ENCODE results near the gene HCN4. TPM values are rescaled to one million over a fixed set of nuclear protein-coding genes. Genes with fewer than 3 reads are reported as not detected.

The HCN4 gene
- total RNA-seq, 4 donors from 2014 or later, result 0.75 TPM; not detected in 3

DNA sequence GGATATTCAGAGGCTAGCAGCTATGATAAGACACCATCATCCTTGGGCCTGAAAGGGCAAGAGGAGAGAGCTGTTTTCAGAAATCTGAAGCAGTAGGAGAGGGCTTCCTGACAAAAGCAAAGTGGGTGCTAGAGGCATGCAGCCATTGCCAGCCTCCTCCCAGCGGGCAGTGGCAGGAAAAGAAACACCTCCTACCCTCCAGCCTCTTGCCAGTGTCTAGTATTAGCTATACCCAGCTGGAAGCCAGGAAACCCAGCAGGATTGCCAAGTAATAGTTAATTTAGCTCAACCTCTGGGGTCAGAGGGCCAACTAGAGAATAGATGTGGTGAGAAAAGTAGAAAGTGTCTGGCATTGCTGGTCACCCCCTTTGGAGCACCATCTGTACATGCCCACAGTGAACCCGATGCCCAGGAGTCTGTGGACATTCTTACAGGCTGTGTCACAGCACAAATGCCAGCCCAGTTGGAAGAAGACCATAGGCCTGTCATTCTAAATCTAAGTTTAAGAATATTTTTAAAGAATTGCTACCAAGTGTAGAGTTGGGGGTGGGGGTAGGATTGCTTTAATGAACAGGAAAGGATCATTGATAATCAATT lies 85.3 kb downstream of the HCN4 start:
- TF ChIP-seq, protein P1, sequence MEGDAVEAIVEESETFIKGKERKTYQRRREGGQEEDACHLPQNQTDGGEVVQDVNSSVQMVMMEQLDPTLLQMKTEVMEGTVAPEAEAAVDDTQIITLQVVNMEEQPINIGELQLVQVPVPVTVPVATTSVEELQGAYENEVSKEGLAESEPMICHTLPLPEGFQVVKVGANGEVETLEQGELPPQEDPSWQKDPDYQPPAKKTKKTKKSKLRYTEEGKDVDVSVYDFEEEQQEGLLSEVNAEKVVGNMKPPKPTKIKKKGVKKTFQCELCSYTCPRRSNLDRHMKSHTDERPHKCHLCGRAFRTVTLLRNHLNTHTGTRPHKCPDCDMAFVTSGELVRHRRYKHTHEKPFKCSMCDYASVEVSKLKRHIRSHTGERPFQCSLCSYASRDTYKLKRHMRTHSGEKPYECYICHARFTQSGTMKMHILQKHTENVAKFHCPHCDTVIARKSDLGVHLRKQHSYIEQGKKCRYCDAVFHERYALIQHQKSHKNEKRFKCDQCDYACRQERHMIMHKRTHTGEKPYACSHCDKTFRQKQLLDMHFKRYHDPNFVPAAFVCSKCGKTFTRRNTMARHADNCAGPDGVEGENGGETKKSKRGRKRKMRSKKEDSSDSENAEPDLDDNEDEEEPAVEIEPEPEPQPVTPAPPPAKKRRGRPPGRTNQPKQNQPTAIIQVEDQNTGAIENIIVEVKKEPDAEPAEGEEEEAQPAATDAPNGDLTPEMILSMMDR (IDR thresholded peaks at IDR 0.05; ENCODE audit: low read depth), result no peak

DNA sequence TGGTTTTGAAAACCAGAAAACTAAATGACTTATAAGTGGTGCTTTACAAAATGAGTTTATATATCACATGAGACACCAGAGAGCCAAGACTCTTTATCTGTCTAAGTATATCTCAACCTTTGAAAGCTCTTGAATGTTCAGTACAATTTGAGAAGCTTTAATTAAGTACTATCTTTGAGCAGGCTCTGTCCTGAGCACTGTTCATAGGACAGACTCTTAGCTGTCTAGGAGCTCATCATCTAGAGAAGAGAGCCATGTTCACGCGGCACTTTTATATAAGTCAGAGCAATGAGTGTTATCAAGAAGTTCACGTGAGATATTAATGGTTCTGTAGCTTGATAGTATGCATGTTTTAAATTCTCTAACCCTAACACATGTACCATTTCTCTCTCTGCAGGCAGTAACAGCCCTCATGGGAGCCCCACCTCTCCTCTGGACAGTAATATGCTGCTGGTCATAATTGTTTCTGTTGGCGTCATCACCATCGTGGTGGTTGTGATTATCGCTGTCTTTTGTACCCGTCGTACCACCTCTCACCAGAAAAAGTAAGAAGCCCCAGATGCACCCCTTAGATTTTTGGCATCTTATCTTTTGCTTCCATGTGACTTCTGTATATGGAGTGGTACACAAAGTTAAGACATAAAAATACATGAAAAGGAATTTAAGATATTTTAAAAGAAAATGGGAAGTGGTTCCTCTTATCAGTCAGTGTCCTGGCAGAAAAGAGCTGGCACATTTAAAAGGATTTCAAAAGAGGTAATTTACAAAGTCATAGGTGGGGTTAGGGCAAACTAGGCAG lies 86.0 kb downstream of the HCN4 start:
- TF ChIP-seq, protein P1 (IDR thresholded peaks at IDR 0.05; ENCODE audit: low read depth), result no peak

DNA sequence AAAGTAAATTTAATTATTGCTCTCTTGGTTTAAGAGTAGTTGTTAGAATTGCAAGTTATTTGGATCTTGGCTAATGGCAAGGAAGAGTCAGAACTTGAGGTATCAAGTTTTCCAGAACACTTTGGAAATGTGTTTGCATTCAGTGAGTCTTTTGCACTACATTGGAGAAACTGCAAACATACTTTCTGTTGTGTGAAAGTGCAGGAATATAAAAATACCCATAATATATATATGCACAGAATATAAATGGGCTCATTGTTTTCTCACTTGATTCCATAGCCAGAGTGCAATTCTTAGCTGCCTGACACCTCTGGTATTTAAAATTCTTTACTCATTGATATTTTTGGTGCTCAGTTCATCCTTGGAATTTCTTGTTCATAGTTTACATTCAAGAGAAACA lies 92.9 kb downstream of the HCN4 start:
- TF ChIP-seq, protein P1 (IDR thresholded peaks at IDR 0.05; ENCODE audit: low read depth), result no peak

DNA sequence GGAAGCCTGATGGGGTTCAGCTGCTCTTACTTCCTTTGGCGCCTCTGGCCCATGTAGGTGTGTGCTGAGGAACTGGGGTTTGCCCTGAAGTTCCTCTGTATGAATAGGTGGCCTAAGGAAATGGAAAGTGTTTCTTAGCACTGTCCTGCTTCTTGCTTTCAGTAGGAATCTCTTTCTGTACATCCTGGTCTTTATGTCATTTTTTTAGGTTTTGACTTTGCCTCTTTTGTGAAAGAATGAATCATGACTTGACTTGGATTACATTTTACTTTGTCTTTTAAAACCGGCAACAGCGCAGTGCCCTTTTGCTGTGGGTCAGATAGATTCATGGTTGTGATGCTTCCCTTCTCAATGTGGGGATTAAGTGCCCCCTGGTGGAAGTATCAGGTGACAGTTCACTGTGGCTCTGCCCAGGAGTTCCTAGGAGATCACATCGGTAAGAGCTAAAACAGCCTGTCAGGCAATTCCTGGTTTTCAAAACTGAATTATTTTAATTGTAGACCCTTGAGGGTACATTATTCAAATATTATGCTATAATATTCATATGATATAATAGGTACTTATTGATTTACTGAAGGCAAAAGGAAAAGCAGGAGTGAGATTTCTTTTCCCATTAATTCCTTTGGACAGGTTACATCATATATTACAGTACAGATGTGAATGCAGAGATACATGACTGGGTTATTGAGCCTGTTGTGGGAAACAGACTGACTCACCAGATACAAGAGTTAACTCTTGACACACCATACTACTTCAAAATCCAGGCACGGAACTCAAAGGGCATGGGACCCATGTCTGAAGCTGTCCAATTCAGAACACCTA lies 95.4 kb downstream of the HCN4 start:
- TF ChIP-seq, protein P1 (IDR thresholded peaks at IDR 0.05; ENCODE audit: low read depth), result no peak

DNA sequence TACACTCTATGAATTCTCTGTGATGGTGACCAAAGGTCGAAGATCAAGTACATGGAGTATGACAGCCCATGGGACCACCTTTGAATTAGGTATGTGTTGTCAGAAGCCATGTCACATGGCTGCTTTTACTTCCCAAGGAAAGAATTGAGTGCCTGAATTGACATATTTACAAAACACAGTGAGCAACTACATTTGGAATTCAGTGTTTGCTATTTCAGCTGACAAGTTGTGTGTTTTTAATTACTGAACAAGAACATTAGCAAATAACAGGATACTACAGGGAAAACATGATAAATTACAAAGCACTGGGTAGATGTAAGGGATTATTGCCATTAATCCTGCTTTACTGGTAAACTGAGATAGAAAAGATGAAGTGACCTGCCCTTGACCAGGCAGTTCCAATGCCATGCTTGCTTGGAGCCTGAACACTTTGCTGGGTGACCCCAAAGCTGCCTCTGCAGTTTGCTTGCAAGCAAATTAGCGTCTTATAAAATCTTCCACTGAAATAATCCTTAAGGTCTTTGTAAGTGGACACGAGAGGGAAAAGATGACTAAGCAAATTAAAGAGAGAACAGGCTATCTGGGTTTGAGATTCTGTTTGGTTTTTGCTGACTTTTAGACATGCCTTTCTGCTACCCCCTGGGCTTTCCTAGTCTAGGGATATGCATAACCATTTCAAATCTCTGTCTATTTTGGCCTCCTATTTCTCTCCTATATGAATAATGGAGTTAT lies 98.2 kb downstream of the HCN4 start:
- TF ChIP-seq, protein P1 (IDR thresholded peaks at IDR 0.05; ENCODE audit: low read depth), result no peak

Other genes starting within 250 kb of the HCN4 start
- gene REC114, start 74.2 kb upstream of the HCN4 start, total RNA-seq, result not detected

All from subcutaneous adipose tissue (tissue), 4 donors.